Smooth muscle cell (in vitro differentiated cells): ENCODE data around the gene ZNF844. TPM values are rescaled to one million over a fixed set of nuclear protein-coding genes. Genes with fewer than 3 reads are reported as not detected.

Source experiments
- DNase-seq: peaks from one replicate; lab custom pipeline; 2025; ENCODE audit not compliant: unreplicated experiment; lab: John Stamatoyannopoulos, UW
- H2AFZ ChIP-seq: fragments of 200-600 bp; sonication (generic); 2 replicates; pipeline ENCODE4 v1.6.0; 2016; ENCODE audit warnings: antibody characterized with exemption, low read depth, mild to moderate bottlenecking
- H3F3A ChIP-seq: fragments of 200-600 bp; sonication (generic); 2 replicates; pipeline ENCODE4 v1.6.0; 2017; ENCODE audit warnings: antibody characterized with exemption, low read depth
- H3K27ac ChIP-seq: fragments of 200-600 bp; sonication (generic); 2 replicates; pipeline ENCODE4 v1.5.1; 2016; ENCODE audit warnings: low read depth, mild to moderate bottlenecking
- H3K27me3 ChIP-seq: fragments of 200-600 bp; sonication (generic); 2 replicates; pipeline ENCODE4 v1.6.1; 2016; ENCODE audit warnings: low read depth, mild to moderate bottlenecking
- H3K36me3 ChIP-seq: fragments of 200-600 bp; sonication (generic); 2 replicates; pipeline ENCODE4 v1.5.1; 2016; ENCODE audit warnings: low read depth
- H3K4me1 ChIP-seq: fragments of 200-600 bp; sonication (generic); 2 replicates; pipeline ENCODE4 v1.5.1; 2016; ENCODE audit warnings: low read depth
- H3K4me2 ChIP-seq: fragments of 200-600 bp; sonication (generic); 2 replicates; pipeline ENCODE4 v1.6.0; 2016; ENCODE audit warnings: mild to moderate bottlenecking
- H3K4me3 ChIP-seq: fragments of 200-600 bp; sonication (generic); 2 replicates; pipeline ENCODE4 v1.5.1; 2016; ENCODE audit warnings: mild to moderate bottlenecking
- H3K79me2 ChIP-seq: fragments of 200-600 bp; sonication (generic); 2 replicates; pipeline ENCODE4 v1.6.0; 2016; ENCODE audit warnings: low read depth, mild to moderate bottlenecking
- H3K9ac ChIP-seq: fragments of 200-600 bp; sonication (generic); 2 replicates; pipeline ENCODE4 v1.6.0; 2016; ENCODE audit warnings: low read depth
- H3K9me3 ChIP-seq: fragments of 200-600 bp; sonication (generic); replicated peaks from 2 replicates; pipeline ENCODE4 v1.5.1; 2016; ENCODE audit warnings: low read depth
- H4K20me1 ChIP-seq: fragments of 200-600 bp; sonication (generic); 2 replicates; pipeline ENCODE4 v1.6.0; 2016; ENCODE audit warnings: low read depth
- WGBS: methylation state at CpG from one replicate; pipeline ENCODE4 v1.1.7; 2016; ENCODE audit warnings: low lambda C conversion rate; 5-methylcytosine and 5-hydroxymethylcytosine counted together
- polyA plus RNA-seq: library from polyadenylated mRNA; unstranded; fragments of >200 nt; fragmentation: Nextera tagmentation; extraction: Ambion mirVana; gene quantifications from 2 replicates; pipeline ENCODE4 v1.2.1, GENCODE V29; 2016
- total RNA-seq: library from RNA; depleted of rRNA; stranded (reverse); fragments of >200 nt; gene quantifications from 2 replicates; pipeline ENCODE4 v1.2.3, GENCODE V29; 2014
- TF ChIP-seq, protein P1 (sequence below): fragments of 200-600 bp; sonication (generic); IDR thresholded peaks from 2 replicates; pipeline ENCODE4 v1.5.1; 2017; ENCODE audit warnings: borderline replicate concordance, mild to moderate bottlenecking, antibody characterized with exemption; ENCODE audit not compliant: insufficient read depth, poor library complexity, severe bottlenecking

The ZNF844 gene
- total and polyA plus RNA-seq, 2 experiments from 2014 or later: 1.9 to 4.4 TPM

DNA sequence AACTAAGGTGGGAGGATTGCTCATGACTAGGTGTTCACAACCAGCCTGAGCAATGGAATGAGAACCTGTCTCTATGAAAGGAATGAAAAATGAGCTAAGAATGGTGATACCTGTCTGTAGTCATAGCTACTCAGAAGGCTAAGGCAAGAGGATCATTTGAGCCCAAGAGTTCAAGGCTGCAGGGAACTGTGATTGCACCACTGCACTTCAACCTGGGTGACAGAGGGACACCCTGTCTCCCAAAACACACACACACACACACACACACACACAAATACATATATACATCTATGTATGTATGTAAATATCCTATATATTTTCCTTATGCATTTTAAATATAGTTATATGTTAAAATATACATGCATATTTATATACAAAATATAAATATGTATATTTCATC, 21.6 kb upstream of the ZNF844 start:
- TF ChIP-seq, protein P1, sequence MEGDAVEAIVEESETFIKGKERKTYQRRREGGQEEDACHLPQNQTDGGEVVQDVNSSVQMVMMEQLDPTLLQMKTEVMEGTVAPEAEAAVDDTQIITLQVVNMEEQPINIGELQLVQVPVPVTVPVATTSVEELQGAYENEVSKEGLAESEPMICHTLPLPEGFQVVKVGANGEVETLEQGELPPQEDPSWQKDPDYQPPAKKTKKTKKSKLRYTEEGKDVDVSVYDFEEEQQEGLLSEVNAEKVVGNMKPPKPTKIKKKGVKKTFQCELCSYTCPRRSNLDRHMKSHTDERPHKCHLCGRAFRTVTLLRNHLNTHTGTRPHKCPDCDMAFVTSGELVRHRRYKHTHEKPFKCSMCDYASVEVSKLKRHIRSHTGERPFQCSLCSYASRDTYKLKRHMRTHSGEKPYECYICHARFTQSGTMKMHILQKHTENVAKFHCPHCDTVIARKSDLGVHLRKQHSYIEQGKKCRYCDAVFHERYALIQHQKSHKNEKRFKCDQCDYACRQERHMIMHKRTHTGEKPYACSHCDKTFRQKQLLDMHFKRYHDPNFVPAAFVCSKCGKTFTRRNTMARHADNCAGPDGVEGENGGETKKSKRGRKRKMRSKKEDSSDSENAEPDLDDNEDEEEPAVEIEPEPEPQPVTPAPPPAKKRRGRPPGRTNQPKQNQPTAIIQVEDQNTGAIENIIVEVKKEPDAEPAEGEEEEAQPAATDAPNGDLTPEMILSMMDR: no peak
- Histone ChIP-seq H3K4me2 (no peak overlapping the region), H3K4me1 (no peaks in the 10 kb centered on the region), H3F3A (no peaks in the 10 kb centered on the region), H4K20me1 (no peaks in the 10 kb centered on the region), H3K79me2 (no peaks in the 10 kb centered on the region), H3K9me3 (peaks cover 21% of the 10 kb centered on the region), H3K9ac (no peak overlapping the region), H3K27ac (no peak overlapping the region), H2AFZ (no peak overlapping the region), H3K36me3 (peaks cover 20% of the 10 kb centered on the region), H3K27me3 (no peaks in the 10 kb centered on the region), H3K4me3 (no peak overlapping the region)
- DNase-seq: no peak

- Histone ChIP-seq H3K9ac (no peak overlapping the region), H4K20me1 (no peaks in the 10 kb centered on the region), H3K4me1 (no peaks in the 10 kb centered on the region), H3K9me3 (peaks cover 21% of the 10 kb centered on the region), H3K4me2 (no peak overlapping the region), H3K36me3 (peaks cover 20% of the 10 kb centered on the region), H3K27me3 (no peaks in the 10 kb centered on the region), H2AFZ (no peak overlapping the region), H3K4me3 (no peak overlapping the region), H3K27ac (no peak overlapping the region), H3K79me2 (no peaks in the 10 kb centered on the region), H3F3A (no peaks in the 10 kb centered on the region)
- DNase-seq: no peak
- TF ChIP-seq, protein P1: no peak
- 94% methylated on average over 5 of the region's 5 CpGs for WGBS
Observed at GRCh38 chr19:12043752-12044422, 20.6 kb upstream of the ZNF844 start.

GRCh38 chr19:12047868-12048267, 16.7 kb upstream of the ZNF844 start:
- Histone ChIP-seq H4K20me1 (no peaks in the 10 kb centered on the region), H3K27ac (no peak overlapping the region), H3K27me3 (no peaks in the 10 kb centered on the region), H3K9ac (no peak overlapping the region), H3K9me3 (peaks cover 21% of the 10 kb centered on the region), H3K79me2 (no peaks in the 10 kb centered on the region), H3K4me2 (no peak overlapping the region), H3F3A (no peaks in the 10 kb centered on the region), H3K4me1 (peaks cover 3% of the 10 kb centered on the region), H3K4me3 (no peak overlapping the region), H2AFZ (no peak overlapping the region), H3K36me3 (peaks cover 20% of the 10 kb centered on the region)
- 100% methylated on average over 2 of the region's 2 CpGs for WGBS
- no peak for DNase-seq
- TF ChIP-seq, protein P1: no peak

DNA sequence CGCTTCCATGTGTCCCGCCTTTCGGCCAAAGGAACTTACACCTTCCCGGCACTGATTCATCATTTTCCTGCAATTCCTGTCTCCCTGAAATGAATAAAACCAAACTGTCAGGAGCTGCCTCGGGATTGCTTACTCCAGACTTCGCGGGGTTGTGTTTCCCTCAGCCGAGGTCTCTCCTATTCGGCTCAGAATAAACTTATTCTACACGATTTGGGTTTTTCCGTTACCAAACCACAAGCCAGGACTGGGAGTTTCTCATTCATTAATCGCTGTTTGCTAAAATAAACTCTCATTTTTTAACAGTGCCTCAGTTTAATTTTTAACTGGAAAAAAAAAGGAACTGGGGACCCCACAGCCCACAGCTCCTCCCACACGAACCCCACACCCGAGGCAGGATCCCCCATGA, 12.4 kb upstream of the ZNF844 start:
- H3K4me2 ChIP-seq: peak overlapping the region; percentile 90
- peak overlapping the region; percentile 64 for H3K4me3 ChIP-seq
- no peak overlapping the region for H3K27ac ChIP-seq
- peak overlapping the region; percentile 87 for H2AFZ ChIP-seq
- TF ChIP-seq, protein P1: no peak
- H3K79me2 ChIP-seq: no peaks in the 10 kb centered on the region
- no peaks in the 10 kb centered on the region for H4K20me1 ChIP-seq
- peak overlapping the region; percentile 25 for H3K9ac ChIP-seq
- DNase-seq: no peak
- peaks cover 3% of the 10 kb centered on the region for H3K4me1 ChIP-seq
- no peaks in the 10 kb centered on the region for H3K27me3 ChIP-seq
- H3F3A ChIP-seq: no peaks in the 10 kb centered on the region
- WGBS: 2% methylated on average over 14 of the region's 14 CpGs
- H3K36me3 ChIP-seq: no peaks in the 10 kb centered on the region
- no peaks in the 10 kb centered on the region for H3K9me3 ChIP-seq
